ENCODE data around the gene TSBP1.
"Not testable (repeated sequence)": the region's sequence is repeated elsewhere in the genome, so short reads cannot be mapped to it uniquely, and the experiment has no call there.

- TF ChIP-seq SIRT6 (IDR thresholded peaks at IDR 0.05; ENCODE audit: low read length); POLR2AphosphoS5 (IDR thresholded peaks at IDR 0.05; ENCODE audit: low read depth, low read length); POLR2A (IDR thresholded peaks at IDR 0.05; ENCODE audit: control extremely low read depth in 1 of 2, low read depth in 2 of 2, low read length in 2 of 2); CTCF (IDR thresholded peaks at IDR 0.05; ENCODE audit: control extremely low read depth in 1 of 3, insufficient read depth in 1 of 3, low read depth in 1 of 3, low read length in 3 of 3); ZNF274 (IDR thresholded peaks at IDR 0.05; ENCODE audit: borderline replicate concordance, extremely low read depth, low read length); CHD7 (IDR thresholded peaks at IDR 0.05; ENCODE audit: insufficient replicate concordance, low read length); MAX (IDR thresholded peaks at IDR 0.05): not testable (repeated sequence)
These were observed 114.4 kb downstream of the TSBP1 start for GRCh38 chr6:32257262-32257661.
